ENCODE measurements around the gene DNAJC5. TPM values are rescaled to one million over a fixed set of nuclear protein-coding genes. Genes with fewer than 3 reads are reported as not detected.
A peak's percentile ranks its signal among the peaks of the same experiment; 100 is the strongest.

Gene DNAJC5
- total RNA-seq, 1 donor from 2014 or later, result 54.5 TPM

GRCh38 chr20:63966172-63966943 lies 71.4 kb downstream of the DNAJC5 start:
- intact Hi-C loops (cut with DNase I), result no loop called here
- ATAC-seq (no peak), DNase-seq (peak; percentile 32)
- H3K4me3 ChIP-seq, result no peak overlapping the region
- no peak overlapping the region for H3K27ac ChIP-seq
- no peaks in the 10 kb centered on the region for H3K27me3 ChIP-seq (ENCODE audit: low read depth)
- peaks cover 15% of the 10 kb centered on the region for H3K4me1 ChIP-seq
- TF ChIP-seq CTCF (IDR thresholded peaks at IDR 0.05), result no peak
- peaks cover 58% of the 10 kb centered on the region for H3K36me3 ChIP-seq
- H3K9me3 ChIP-seq, result no peaks in the 10 kb centered on the region

GRCh38 chr20:63966944-63967322 lies 72.0 kb downstream of the DNAJC5 start:
- Histone ChIP-seq H3K4me3 (no peak overlapping the region), H3K36me3 (peaks cover 52% of the 10 kb centered on the region), H3K4me1 (peaks cover 19% of the 10 kb centered on the region), H3K9me3 (no peaks in the 10 kb centered on the region), H3K27ac (no peak overlapping the region), H3K27me3 (ENCODE audit: low read depth) (no peaks in the 10 kb centered on the region)
- TF ChIP-seq CTCF (IDR thresholded peaks at IDR 0.05), result no peak
- DNase-seq (peak; percentile 36), ATAC-seq (no peak)
- intact Hi-C loops (cut with DNase I), result no loop called here

GRCh38 chr20:63967330-63968135 lies 72.6 kb downstream of the DNAJC5 start:
- DNase-seq (peak; percentile 16), ATAC-seq (no peak)
- Histone ChIP-seq H3K27me3 (ENCODE audit: low read depth) (no peaks in the 10 kb centered on the region), H3K4me1 (peaks cover 22% of the 10 kb centered on the region), H3K9me3 (no peaks in the 10 kb centered on the region), H3K27ac (no peak overlapping the region), H3K4me3 (no peak overlapping the region), H3K36me3 (peaks cover 46% of the 10 kb centered on the region)
- no peak for TF ChIP-seq CTCF (IDR thresholded peaks at IDR 0.05)
- intact Hi-C loops (cut with DNase I), result no loop called here

GRCh38 chr20:63968136-63968927 lies 73.4 kb downstream of the DNAJC5 start:
- TF ChIP-seq CTCF (IDR thresholded peaks at IDR 0.05), result no peak
- Histone ChIP-seq H3K36me3 (peaks cover 38% of the 10 kb centered on the region), H3K4me1 (peaks cover 24% of the 10 kb centered on the region), H3K27ac (peak overlapping the region; percentile 71), H3K4me3 (peak overlapping the region; percentile 65), H3K9me3 (no peaks in the 10 kb centered on the region), H3K27me3 (ENCODE audit: low read depth) (no peaks in the 10 kb centered on the region)
- no peak for DNase-seq
- ATAC-seq, result no peak
- intact Hi-C loops (cut with DNase I), result no loop called here

Measured in lower lobe of right lung (tissue), 2 donors.